Ishikawa (cell line): Measurements from ENCODE around the gene ZNF106.

Source experiments
- CEBPB ChIP-seq: IDR thresholded peaks from 2 replicates; pipeline ENCODE4 v1.6.1; 2012
- CREB1 ChIP-seq: IDR thresholded peaks from 2 replicates; pipeline ENCODE4 v1.6.1; 2012; ENCODE audit warnings: low read depth
- EP300 ChIP-seq: IDR thresholded peaks from 2 replicates; pipeline ENCODE4 v1.6.1; 2012; ENCODE audit warnings: borderline replicate concordance
- FOXM1 ChIP-seq: IDR thresholded peaks from 2 replicates; pipeline ENCODE4 v1.6.1; 2012; ENCODE audit warnings: low read depth, borderline replicate concordance
- MAX ChIP-seq: IDR thresholded peaks from 2 replicates; pipeline ENCODE4 v1.6.1; 2012
- NFIC ChIP-seq: IDR thresholded peaks from 2 replicates; pipeline ENCODE4 v1.6.1; 2012
- RAD21 ChIP-seq: IDR thresholded peaks from 2 replicates; pipeline ENCODE4 v1.6.1; 2012; ENCODE audit warnings: low read depth
- REST ChIP-seq: IDR thresholded peaks from 2 replicates; pipeline ENCODE4 v1.6.1; 2012; ENCODE audit warnings: low read depth, mild to moderate bottlenecking
- TAF1 ChIP-seq: IDR thresholded peaks from 2 replicates; pipeline ENCODE4 v1.6.1; 2012; ENCODE audit warnings: low read depth, mild to moderate bottlenecking
- TCF12 ChIP-seq: IDR thresholded peaks from 2 replicates; pipeline ENCODE4 v1.6.1; 2012; ENCODE audit warnings: low read depth
- TEAD4 ChIP-seq: IDR thresholded peaks from 2 replicates; pipeline ENCODE4 v1.6.1; 2012
- USF1 ChIP-seq: IDR thresholded peaks from 2 replicates; pipeline ENCODE4 v1.6.1; 2012
- YY1 ChIP-seq: IDR thresholded peaks from 2 replicates; pipeline ENCODE4 v1.6.1; 2012; ENCODE audit warnings: low read depth
- ZBTB7A ChIP-seq: IDR thresholded peaks from 2 replicates; pipeline ENCODE4 v1.6.1; 2012; ENCODE audit warnings: low read depth

The ZNF106 gene

GRCh38 chr15:42495361-42496212, 4.6 kb upstream of the ZNF106 start, which contains the start of gene SNAP23:
TSS of gene SNAP23 (plus strand) at chr15:42495634. CDS start at chr15:42511847, 16,213 bp downstream.
- peak; percentile 76; the same call in 1 of the 2 replicates for TF ChIP-seq MAX
- TF ChIP-seq CEBPB, result no peak
- peak; percentile 63; the same call in 1 of the 2 replicates for TF ChIP-seq ZBTB7A
- 0 out of 2 replicates have a peak, but pooled peaks have one; percentile 26 for TF ChIP-seq TEAD4
- no peak for TF ChIP-seq NFIC
- TF ChIP-seq YY1, result 0 out of 2 replicates have a peak, but pooled peaks have one; percentile 40
- TF ChIP-seq TCF12, result peak; percentile 31; the same call in 1 of the 2 replicates
- TF ChIP-seq TAF1, result peak; percentile 69

GRCh38 chr15:42494998-42495360, 4.0 kb upstream of the ZNF106 start:
- TF ChIP-seq TCF12, result no peak
- no peak for TF ChIP-seq MAX
- no peak for TF ChIP-seq USF1
- no peak for TF ChIP-seq FOXM1
- no peak for TF ChIP-seq CEBPB
- no peak for TF ChIP-seq TEAD4
- no peak for TF ChIP-seq REST
- no peak for TF ChIP-seq CREB1
- no peak for TF ChIP-seq YY1
- no peak for TF ChIP-seq EP300
- no peak for TF ChIP-seq TAF1

- no peak for TF ChIP-seq NFIC
- no peak for TF ChIP-seq RAD21
- TF ChIP-seq TCF12, result no peak
- TF ChIP-seq ZBTB7A, result no peak
These were observed 2.7 kb upstream of the ZNF106 start for GRCh38 chr15:42493679-42494078.

- TF ChIP-seq TCF12 (no peak), MAX (no peak), USF1 (no peak), REST (no peak), TAF1 (no peak), EP300 (no peak)
These were observed 741 bp upstream of the ZNF106 start for GRCh38 chr15:42491539-42492225.

GRCh38 chr15:42490291-42490670, 660 bp downstream of the ZNF106 start:
- TF ChIP-seq USF1 (no peak), FOXM1 (no peak), RAD21 (no peak), CREB1 (no peak), MAX (no peak), EP300 (no peak)
